ENCODE measurements around the gene NUAK1. TPM values are rescaled to one million over a fixed set of nuclear protein-coding genes. Genes with fewer than 3 reads are reported as not detected.

Gene NUAK1
- total RNA-seq, 4 donors from 2014 or later: 0.75 to 14.7 (median 3.5) TPM

DNA sequence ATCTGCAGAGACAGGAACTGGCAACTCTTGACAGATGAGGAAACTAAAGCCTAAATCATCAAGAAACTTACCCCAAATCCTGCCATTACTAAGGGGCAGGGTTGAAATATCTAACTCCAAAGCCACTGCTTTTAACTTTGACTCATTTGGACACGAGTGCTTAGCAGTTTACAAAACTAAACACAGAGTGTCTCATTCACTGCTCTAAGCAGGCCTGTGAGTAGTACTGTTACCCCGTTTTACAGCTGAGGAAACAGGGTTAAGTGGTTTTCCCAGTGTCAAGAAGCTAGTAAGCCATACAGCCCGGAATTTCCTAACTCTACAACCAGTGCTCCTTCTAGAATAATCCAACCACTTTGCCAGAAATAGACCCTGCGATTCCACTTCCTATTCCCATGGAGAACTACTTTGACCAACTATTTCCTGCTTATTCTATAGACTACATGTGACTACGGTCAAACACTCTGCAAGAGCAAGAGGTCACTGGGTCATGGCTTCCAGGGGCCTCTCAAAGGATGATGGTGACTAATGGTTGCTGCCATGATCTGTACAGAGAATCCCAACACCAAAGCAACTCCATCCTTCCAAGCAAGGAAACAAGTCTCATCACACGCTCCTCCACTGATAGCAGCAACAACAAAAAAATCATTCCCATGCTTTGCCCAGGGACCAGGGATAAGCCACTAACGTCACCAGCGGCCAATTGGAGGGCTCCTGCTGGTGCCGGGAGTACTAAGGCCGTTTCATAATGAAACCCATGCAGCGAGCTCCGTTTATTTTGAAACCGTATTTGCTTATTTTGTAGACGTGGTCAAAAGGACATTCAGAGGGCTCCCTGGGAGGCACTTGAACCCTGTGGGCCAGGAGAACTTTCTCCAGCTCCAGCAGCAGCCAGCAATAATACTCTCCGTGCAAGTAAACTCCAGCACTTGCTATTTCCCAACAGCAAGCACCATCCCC, 56.3 kb downstream of the NUAK1 start:
- in situ Hi-C loops (cut with MboI; ENCODE audit: low pct_ligation_motif_present in 1 of 4, low pct_unique_long_range_greater_than_20kb in 1 of 4, low sequenced_read_pairs in 3 of 4): no loop called here
- no peak overlapping the region for H3K4me3 ChIP-seq

DNA sequence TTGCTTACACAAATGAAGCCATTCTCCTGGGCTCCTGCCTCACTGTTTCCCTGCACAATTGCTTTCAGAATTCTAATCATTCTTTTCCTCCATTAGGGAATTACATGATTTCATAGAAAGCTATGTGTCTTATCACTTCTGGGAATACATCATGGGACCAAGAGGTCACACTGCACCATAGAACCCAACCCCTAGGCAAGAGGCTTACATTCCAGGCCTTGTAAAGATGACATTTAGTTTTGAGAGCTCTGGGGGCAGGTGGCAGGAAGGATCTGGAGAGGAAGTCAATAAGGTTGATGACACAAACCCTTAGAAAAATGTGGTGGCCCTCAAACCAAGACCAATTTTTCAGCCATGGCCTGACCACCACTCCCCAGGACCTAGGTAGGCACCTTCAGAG, 57.1 kb downstream of the NUAK1 start:
- H3K36me3 ChIP-seq: no peaks in the 10 kb centered on the region
- no peak for TF ChIP-seq EP300 (IDR thresholded peaks at IDR 0.05; ENCODE audit: low read depth)
- no peak for TF ChIP-seq POLR2A (IDR thresholded peaks at IDR 0.05)
- TF ChIP-seq, protein P1, sequence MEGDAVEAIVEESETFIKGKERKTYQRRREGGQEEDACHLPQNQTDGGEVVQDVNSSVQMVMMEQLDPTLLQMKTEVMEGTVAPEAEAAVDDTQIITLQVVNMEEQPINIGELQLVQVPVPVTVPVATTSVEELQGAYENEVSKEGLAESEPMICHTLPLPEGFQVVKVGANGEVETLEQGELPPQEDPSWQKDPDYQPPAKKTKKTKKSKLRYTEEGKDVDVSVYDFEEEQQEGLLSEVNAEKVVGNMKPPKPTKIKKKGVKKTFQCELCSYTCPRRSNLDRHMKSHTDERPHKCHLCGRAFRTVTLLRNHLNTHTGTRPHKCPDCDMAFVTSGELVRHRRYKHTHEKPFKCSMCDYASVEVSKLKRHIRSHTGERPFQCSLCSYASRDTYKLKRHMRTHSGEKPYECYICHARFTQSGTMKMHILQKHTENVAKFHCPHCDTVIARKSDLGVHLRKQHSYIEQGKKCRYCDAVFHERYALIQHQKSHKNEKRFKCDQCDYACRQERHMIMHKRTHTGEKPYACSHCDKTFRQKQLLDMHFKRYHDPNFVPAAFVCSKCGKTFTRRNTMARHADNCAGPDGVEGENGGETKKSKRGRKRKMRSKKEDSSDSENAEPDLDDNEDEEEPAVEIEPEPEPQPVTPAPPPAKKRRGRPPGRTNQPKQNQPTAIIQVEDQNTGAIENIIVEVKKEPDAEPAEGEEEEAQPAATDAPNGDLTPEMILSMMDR (IDR thresholded peaks at IDR 0.05): no peak
- TF ChIP-seq POLR2AphosphoS5 (IDR thresholded peaks at IDR 0.05): no peak
- no peaks in the 10 kb centered on the region for H3K9me3 ChIP-seq
- intact Hi-C loops (cut with DNase I; ENCODE audit: low total_unique reads): no loop called here
- H3K4me1 ChIP-seq: peaks cover 0 to 26% (median 11%) of the 10 kb centered on the region in 4 donors
- H3K4me3 ChIP-seq: no peak overlapping the region
- in situ Hi-C loops (cut with MboI; ENCODE audit: low pct_ligation_motif_present in 1 of 4, low pct_unique_long_range_greater_than_20kb in 1 of 4, low sequenced_read_pairs in 3 of 4): no loop called here
- peak overlapping the region in 1 of 4 donors; percentile 17 for H3K27ac ChIP-seq
- DNase-seq: no peak
- H3K27me3 ChIP-seq: no peaks in the 10 kb centered on the region

More for the DNA sequence above, 56.3 kb downstream of the NUAK1 start:
- intact Hi-C loops (cut with DNase I; ENCODE audit: low total_unique reads): no loop called here
- Histone ChIP-seq H3K27ac (peak overlapping the region in 2 of 4 donors; percentile 6 to 17), H3K4me1 (peaks cover 0 to 26% (median 11%) of the 10 kb centered on the region in 4 donors), H3K36me3 (no peaks in the 10 kb centered on the region), H3K9me3 (no peaks in the 10 kb centered on the region), H3K27me3 (no peaks in the 10 kb centered on the region)
- WGBS, 2 donors (ENCODE audit: low coverage in 1 of 2): 70 to 76% methylated on average over 3 to 15 of the region's 15 CpGs
- no peak for DNase-seq
- TF ChIP-seq, protein P1 (IDR thresholded peaks at IDR 0.05): no peak
- TF ChIP-seq POLR2A (IDR thresholded peaks at IDR 0.05) (no peak), POLR2AphosphoS5 (IDR thresholded peaks at IDR 0.05) (no peak), EP300 (IDR thresholded peaks at IDR 0.05; ENCODE audit: low read depth) (no peak)

DNA sequence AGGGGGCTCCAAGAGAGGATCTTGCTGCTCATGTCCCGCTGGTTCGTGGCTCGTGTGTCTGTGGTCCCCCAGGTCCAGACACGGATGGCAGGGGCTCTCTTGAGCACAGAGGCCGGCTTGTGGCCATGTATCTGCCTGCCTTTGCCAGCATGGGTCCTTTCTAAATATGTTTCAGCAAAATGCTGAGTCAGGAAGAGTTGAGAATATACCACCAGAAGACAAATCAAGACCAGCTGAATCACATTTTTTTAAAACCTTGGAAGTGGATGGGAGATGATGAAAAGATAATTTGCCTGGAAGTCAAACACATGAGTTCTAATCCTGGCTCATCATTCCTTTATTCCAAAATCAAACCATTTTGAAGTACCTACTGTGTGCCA, 58.0 kb downstream of the NUAK1 start:
- H3K4me3 ChIP-seq: no peak overlapping the region
- 91% methylated on average over 5 of the region's 5 CpGs; no CpG with 5 or more reads in 1 of the 2 donors for WGBS, 2 donors (ENCODE audit: low coverage in 1 of 2)
- intact Hi-C loops (cut with DNase I; ENCODE audit: low total_unique reads) (no loop called here), in situ Hi-C loops (cut with MboI; ENCODE audit: low pct_ligation_motif_present in 1 of 4, low pct_unique_long_range_greater_than_20kb in 1 of 4, low sequenced_read_pairs in 3 of 4) (no loop called here)
- H3K4me1 ChIP-seq: peaks cover 0 to 26% (median 11%) of the 10 kb centered on the region in 4 donors
- no peak for TF ChIP-seq POLR2AphosphoS5 (IDR thresholded peaks at IDR 0.05)
- TF ChIP-seq EP300 (IDR thresholded peaks at IDR 0.05; ENCODE audit: low read depth): no peak
- TF ChIP-seq POLR2A (IDR thresholded peaks at IDR 0.05): no peak
- TF ChIP-seq, protein P1 (IDR thresholded peaks at IDR 0.05): no peak
- peak overlapping the region in 3 of 4 donors; percentile 44 to 56 (median 46) for H3K27ac ChIP-seq
- no peaks in the 10 kb centered on the region for H3K27me3 ChIP-seq
- no peaks in the 10 kb centered on the region for H3K36me3 ChIP-seq
- no peaks in the 10 kb centered on the region for H3K9me3 ChIP-seq
- no peak for DNase-seq

DNA sequence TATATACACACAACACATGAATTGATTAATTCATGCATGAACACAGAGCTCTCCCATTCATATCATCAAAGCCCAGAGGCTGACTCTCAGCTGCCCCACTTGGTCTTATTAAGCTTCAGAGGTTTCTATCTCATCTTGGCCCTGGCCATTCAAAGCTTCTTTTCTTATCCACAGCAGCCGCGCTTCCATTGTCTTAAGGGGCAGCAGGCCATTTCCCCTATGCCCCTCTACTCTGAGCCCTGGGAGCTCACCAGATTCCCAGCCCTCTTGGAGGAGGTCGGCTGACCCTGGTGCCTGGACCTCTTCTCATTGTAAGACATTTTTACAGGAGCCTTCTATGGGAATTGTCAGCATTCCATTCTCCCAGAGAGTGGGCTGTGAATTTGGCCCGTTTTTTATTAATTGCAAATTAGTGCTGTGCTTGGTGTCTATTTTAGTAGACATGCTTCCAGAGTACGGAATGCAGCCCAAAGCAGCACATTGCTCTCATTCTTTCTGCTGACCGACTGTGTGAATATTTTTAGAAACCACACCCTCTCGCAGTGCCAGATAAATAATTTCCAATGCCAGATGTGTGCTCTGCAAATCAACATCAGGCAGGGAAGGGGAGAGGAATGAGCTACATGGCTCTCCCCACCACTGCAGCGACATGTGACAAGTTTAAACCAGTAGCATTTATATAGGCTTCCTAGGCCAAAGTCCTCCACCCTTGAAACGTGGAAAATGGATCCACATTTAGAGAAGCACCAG, 58.5 kb downstream of the NUAK1 start:
- in situ Hi-C loops (cut with MboI; ENCODE audit: low pct_ligation_motif_present in 1 of 4, low pct_unique_long_range_greater_than_20kb in 1 of 4, low sequenced_read_pairs in 3 of 4): no loop called here
- peak overlapping the region in 3 of 4 donors; percentile 44 to 56 (median 46) for H3K27ac ChIP-seq

More for the DNA sequence above, 58.5 kb downstream of the NUAK1 start:
- Histone ChIP-seq H3K36me3 (no peaks in the 10 kb centered on the region), H3K4me1 (peaks cover 0 to 26% (median 12%) of the 10 kb centered on the region in 4 donors), H3K4me3 (no peak overlapping the region), H3K9me3 (no peaks in the 10 kb centered on the region), H3K27me3 (no peaks in the 10 kb centered on the region)
- WGBS, 2 donors (ENCODE audit: low coverage in 1 of 2): 67 to 71% methylated on average over 1 to 9 of the region's 9 CpGs
- intact Hi-C loops (cut with DNase I; ENCODE audit: low total_unique reads): no loop called here
- no peak for DNase-seq
- TF ChIP-seq, protein P1 (IDR thresholded peaks at IDR 0.05): no peak
- TF ChIP-seq POLR2A (IDR thresholded peaks at IDR 0.05) (no peak), POLR2AphosphoS5 (IDR thresholded peaks at IDR 0.05) (no peak), EP300 (IDR thresholded peaks at IDR 0.05; ENCODE audit: low read depth) (no peak)
